Breast epithelium (tissue), 4 donors: ENCODE results near the gene DBH. TPM values are rescaled to one million over a fixed set of nuclear protein-coding genes. Genes with fewer than 3 reads are reported as not detected.

Source experiments
- DNase-seq, 2 donors: peaks; one replicate each; pipeline ENCODE4 v3.0.0-alpha.2; 2019; ENCODE audit warnings: low spot score in 2 of 2
- H3K27ac ChIP-seq, 2 donors: fragments of 200-600 bp; sonication (generic) in 1 of 2; one replicate each; pipeline ENCODE4 v1.5.1; 2016 to 2019; ENCODE audit warnings: mild to moderate bottlenecking in 1 of 2
- H3K27me3 ChIP-seq, 2 donors: fragments of 200-600 bp; sonication (generic) in 1 of 2; one replicate each; pipeline versions ENCODE4 v1.5.1 to v1.6.0; 2017 to 2019; ENCODE audit warnings: control low read depth in 1 of 2, mild to moderate bottlenecking in 1 of 2
- H3K36me3 ChIP-seq: fragments of 200-600 bp; one replicate; pipeline ENCODE4 v1.5.1; 2019
- H3K4me1 ChIP-seq, 2 donors: fragments of 200-600 bp; sonication (generic); one replicate each; pipeline ENCODE4 v1.5.1; 2016 to 2019; ENCODE audit warnings: control low read depth in 1 of 2
- H3K4me3 ChIP-seq, 3 donors: fragments of 200-600 bp; sonication (generic); 1 replicate in 2 of 3; 2 replicates in 1 of 3; pipeline ENCODE4 v1.5.1; 2016 to 2019; ENCODE audit warnings: mild to moderate bottlenecking in 3 of 3, moderate library complexity in 2 of 3
- H3K9me3 ChIP-seq, 2 donors: fragments of 200-600 bp; sonication (generic) in 1 of 2; one replicate each; pipeline ENCODE4 v1.5.1; 2016 to 2019; ENCODE audit warnings: control low read depth in 1 of 2
- POLR2A ChIP-seq: fragments of 450-650 bp; IDR thresholded peaks from one replicate; pipeline ENCODE4 v1.6.1; 2016; ENCODE audit warnings: antibody characterized with exemption, mild to moderate bottlenecking, moderate library complexity
- POLR2AphosphoS5 ChIP-seq, 3 donors: sonication (generic); formaldehyde crosslinking; IDR thresholded peaks; one replicate each; pipeline ENCODE4 v1.6.1; 2017; ENCODE audit warnings: antibody characterized with exemption in 3 of 3
- intact Hi-C: fragments of 100-400 bp; cut with DNase I; formaldehyde crosslinking; loops from one replicate; pipeline ENCODE4 v1.15.1; 2023; ENCODE audit warnings: low total_unique reads
- total RNA-seq, 3 donors: library from RNA; depleted of rRNA; stranded (reverse); fragments of >200 nt; gene quantifications; one replicate each; pipeline ENCODE4 v1.1.0, GENCODE V29; 2016
- TF ChIP-seq, protein P1 (sequence below), 3 donors: fragments of 450-650 bp; IDR thresholded peaks; one replicate each; pipeline ENCODE4 v1.5.1; 2016 to 2017; ENCODE audit warnings: antibody characterized with exemption in 3 of 3, mild to moderate bottlenecking in 3 of 3, moderate library complexity in 3 of 3

The DBH gene
- not detected for total RNA-seq

DNA sequence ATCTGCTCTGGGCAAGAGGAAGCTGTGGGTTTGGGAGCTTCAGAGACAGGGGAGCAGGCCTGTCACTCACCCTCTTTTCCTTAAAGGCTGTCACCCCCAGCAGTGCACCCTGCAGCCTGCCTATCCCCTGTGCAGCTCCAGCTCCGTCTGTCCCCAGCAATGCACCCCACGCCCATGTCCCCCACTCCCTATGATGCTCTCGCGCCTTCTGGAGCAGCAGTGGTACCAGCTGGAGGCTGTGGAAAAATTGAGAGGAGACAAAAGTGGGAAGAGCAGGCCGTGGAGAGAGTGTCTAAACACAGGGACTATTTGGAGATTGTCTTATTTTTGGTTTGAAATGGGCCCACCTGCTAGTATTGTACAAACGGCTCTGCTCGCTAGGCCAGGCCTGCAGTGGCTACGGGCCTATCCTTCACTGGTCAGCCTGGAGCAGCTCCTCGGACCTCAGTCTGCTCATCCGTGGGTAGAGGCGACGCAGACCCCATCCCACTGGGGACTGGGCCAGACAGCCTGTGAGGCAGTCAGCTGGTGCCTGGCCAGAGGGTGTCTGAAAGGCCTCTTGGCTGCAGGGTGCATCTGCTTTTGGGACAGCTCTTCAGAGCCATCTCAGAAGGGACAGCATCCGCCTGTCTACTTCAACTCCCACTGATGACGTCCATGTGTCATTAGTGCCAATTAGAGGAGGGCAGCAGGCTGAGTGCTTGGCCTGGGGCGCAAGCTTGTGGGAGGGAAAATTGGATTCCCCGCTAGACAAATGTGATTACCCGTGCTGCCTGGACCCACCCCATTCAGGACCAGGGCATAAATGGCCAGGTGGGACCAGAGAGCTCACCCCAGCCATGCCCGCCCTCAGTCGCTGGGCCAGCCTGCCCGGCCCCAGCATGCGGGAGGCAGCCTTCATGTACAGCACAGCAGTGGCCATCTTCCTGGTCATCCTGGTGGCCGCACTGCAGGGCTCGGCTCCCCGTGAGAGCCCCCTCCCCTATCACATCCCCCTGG lies at the start of gene DBH:
DBH (plus strand) TSS at position 831 of the 999 bp plus-strand sequence; CDS start at position 840, 9 bp downstream.
- TF ChIP-seq POLR2AphosphoS5 (IDR thresholded peaks at IDR 0.05), result no peak
- TF ChIP-seq POLR2A, result no peak
- TF ChIP-seq, protein P1, sequence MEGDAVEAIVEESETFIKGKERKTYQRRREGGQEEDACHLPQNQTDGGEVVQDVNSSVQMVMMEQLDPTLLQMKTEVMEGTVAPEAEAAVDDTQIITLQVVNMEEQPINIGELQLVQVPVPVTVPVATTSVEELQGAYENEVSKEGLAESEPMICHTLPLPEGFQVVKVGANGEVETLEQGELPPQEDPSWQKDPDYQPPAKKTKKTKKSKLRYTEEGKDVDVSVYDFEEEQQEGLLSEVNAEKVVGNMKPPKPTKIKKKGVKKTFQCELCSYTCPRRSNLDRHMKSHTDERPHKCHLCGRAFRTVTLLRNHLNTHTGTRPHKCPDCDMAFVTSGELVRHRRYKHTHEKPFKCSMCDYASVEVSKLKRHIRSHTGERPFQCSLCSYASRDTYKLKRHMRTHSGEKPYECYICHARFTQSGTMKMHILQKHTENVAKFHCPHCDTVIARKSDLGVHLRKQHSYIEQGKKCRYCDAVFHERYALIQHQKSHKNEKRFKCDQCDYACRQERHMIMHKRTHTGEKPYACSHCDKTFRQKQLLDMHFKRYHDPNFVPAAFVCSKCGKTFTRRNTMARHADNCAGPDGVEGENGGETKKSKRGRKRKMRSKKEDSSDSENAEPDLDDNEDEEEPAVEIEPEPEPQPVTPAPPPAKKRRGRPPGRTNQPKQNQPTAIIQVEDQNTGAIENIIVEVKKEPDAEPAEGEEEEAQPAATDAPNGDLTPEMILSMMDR (IDR thresholded peaks at IDR 0.05), result no peak
- no peak for DNase-seq
- no peaks in the 10 kb centered on the region for H3K9me3 ChIP-seq
- H3K36me3 ChIP-seq, result no peaks in the 10 kb centered on the region
- H3K4me1 ChIP-seq, result no peaks in the 10 kb centered on the region
- no peak within 1 kb of the TSS for H3K4me3 ChIP-seq
- no peak within 1 kb of the TSS for H3K27ac ChIP-seq
- intact Hi-C loops, result no loop called here
- H3K27me3 ChIP-seq, result peaks cover 0 to 22% of the 10 kb centered on the region in 2 donors

DNA sequence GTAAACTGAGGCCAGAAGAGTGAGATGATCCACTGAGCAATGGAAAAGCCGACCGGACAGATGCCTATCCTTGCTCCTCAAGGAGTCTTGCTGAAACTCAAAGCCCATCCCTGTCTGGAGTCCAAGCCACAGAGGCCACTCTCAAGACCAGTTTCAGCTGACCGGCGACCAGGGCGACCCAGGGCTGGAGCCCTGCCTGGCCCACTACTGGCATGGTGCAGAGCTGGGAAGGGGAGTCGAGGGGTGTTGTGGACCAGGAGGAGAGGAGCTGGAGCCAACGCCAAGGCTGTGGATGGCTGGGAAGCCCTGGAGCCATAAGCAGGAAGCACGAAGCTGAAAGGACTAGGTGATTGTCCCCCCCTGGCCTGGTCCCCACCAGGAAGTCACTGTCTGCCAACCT lies 49.1 kb upstream of the DBH start:
- no peak overlapping the region for H3K27ac ChIP-seq
- no peaks in the 10 kb centered on the region for H3K9me3 ChIP-seq
- intact Hi-C loops, result no loop called here
- H3K27me3 ChIP-seq, result peaks cover 4 to 68% of the 10 kb centered on the region in 2 donors
- DNase-seq, result no peak
- TF ChIP-seq POLR2AphosphoS5 (IDR thresholded peaks at IDR 0.05), result no peak
- TF ChIP-seq, protein P1 (IDR thresholded peaks at IDR 0.05), result no peak
- no peaks in the 10 kb centered on the region for H3K36me3 ChIP-seq
- no peak overlapping the region for H3K4me3 ChIP-seq
- no peaks in the 10 kb centered on the region for H3K4me1 ChIP-seq

DNA sequence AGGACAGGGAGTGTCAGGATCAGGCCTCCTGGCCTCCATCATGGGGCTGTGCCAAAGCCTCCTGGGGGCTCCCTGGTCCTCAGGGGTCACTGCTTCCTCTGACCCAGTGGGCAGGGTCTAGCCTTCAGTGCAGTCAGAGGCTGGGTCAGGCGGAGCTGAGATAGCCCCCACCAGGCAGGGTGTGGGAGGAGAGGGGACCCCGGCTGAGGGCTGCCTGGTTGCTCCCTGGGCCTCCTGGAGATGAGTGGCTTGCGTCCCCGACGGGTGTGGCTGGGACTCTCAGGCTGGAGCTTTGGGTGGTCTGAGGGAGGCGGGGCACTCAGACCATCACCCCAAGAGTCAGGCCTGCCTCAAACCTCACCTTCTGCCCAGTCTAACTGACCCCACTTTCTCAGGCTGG lies 48.7 kb upstream of the DBH start:
- Histone ChIP-seq H3K27me3 (peaks cover 4 to 72% of the 10 kb centered on the region in 2 donors), H3K36me3 (no peaks in the 10 kb centered on the region), H3K9me3 (no peaks in the 10 kb centered on the region), H3K27ac (no peak overlapping the region), H3K4me1 (no peaks in the 10 kb centered on the region), H3K4me3 (no peak overlapping the region)
- TF ChIP-seq, protein P1 (IDR thresholded peaks at IDR 0.05), result no peak
- no peak for TF ChIP-seq POLR2A
- TF ChIP-seq POLR2AphosphoS5 (IDR thresholded peaks at IDR 0.05), result no peak
- DNase-seq, result no peak
- intact Hi-C loops, result no loop called here

DNA sequence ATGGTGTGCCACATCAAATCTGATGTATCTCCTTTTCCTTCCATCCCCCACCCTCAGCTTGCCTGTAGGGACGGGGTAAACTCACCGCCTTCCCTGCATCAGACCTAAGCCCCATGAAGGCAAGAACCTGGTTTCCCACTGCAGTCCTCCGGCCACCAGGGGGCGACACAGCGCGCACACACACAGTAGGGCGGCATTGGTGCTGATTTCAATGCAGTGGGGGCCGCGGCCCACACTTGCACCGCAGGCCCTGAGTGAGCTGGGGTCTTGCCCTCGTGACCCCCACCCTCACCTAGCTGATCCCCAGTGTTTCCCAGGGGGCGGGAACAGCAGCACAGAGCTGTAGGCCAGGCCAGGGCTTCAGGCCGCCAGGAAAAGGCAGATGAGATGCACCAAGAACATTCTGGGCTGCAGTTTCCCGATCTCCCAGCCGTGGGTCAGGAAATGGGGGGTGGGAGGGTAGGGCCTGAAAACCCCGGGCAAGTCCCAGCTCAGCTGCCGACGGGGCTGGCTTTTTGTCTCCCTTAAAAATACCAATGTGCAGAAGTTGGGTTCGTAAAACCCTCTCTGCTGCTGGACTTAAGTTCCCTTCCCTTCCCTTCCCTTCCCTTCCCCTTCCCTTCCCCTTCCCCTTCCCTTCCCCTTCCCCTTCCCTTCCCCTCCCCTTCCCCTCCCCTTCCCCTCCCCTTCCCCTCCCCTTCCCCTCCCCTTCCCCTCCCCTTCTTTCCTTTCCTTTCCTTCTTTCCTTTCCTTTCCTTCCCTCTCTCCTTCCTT lies 46.5 kb upstream of the DBH start:
- no peaks in the 10 kb centered on the region for H3K9me3 ChIP-seq
- TF ChIP-seq, protein P1 (IDR thresholded peaks at IDR 0.05), result no peak
- TF ChIP-seq POLR2AphosphoS5 (IDR thresholded peaks at IDR 0.05), result no peak
- TF ChIP-seq POLR2A, result no peak
- H3K36me3 ChIP-seq, result no peaks in the 10 kb centered on the region
- H3K4me1 ChIP-seq, result no peaks in the 10 kb centered on the region
- no peak overlapping the region for H3K4me3 ChIP-seq
- intact Hi-C loops, result no loop called here
- H3K27ac ChIP-seq, result no peak overlapping the region
- no peak for DNase-seq
- H3K27me3 ChIP-seq, result peaks cover 4 to 65% of the 10 kb centered on the region in 2 donors
